CD4-positive, alpha-beta T cell treated with Interleukin-17A for 1 hour (primary cell): ENCODE measurements around the gene C16orf96.
A peak's percentile ranks its signal among the peaks of the same experiment; 100 is the strongest.

Experiments used
- DNase-seq: peaks from one replicate; pipeline ENCODE4 v3.0.0-alpha.2; 2020

C16orf96 gene

DNA sequence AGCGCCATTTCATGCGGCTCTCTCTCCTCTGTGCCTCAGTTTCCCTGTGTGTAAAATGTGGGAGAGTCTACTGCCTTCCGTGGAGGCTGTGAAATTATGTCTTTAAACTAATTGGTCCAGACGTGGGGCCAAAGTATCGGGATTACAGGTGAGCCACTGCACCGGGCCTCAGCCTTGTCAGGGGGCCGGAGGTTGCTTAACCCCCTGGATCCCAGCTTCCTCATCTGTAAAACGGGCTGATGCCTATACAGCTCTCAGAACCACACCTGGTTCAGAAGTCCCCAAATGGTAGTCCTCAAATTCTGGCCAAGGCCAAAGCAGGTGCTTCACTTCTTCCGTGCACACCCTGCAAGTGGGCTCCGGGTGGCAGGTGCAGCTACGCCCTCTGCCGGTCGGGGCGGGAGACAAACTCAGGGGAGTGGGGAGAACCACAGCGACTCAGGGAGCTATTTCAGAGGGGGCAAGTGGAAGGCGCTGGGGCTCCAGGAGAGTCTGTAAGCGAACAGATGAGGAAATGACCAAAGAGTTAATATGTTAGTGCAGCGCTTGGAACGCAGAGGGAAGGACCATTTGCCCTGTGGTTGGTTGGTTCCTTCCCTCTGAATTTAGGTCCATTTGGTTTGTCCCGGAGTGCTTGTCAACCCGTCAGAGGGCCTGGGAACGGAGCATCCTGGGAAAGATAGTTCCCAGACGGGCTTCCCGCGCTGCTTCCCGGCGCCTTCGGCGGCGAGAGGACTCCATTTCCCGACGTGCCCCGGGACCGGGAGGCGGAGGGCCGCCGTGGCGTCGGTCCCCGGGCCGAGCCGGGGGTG lies 68.1 kb downstream of the C16orf96 start, which contains the start of gene MGRN1:
MGRN1 (plus strand) TSS at position 812 of the 812 bp plus-strand sequence. CDS start 135 bp downstream, outside the sequence.
- DNase-seq: peak; percentile 96

DNA sequence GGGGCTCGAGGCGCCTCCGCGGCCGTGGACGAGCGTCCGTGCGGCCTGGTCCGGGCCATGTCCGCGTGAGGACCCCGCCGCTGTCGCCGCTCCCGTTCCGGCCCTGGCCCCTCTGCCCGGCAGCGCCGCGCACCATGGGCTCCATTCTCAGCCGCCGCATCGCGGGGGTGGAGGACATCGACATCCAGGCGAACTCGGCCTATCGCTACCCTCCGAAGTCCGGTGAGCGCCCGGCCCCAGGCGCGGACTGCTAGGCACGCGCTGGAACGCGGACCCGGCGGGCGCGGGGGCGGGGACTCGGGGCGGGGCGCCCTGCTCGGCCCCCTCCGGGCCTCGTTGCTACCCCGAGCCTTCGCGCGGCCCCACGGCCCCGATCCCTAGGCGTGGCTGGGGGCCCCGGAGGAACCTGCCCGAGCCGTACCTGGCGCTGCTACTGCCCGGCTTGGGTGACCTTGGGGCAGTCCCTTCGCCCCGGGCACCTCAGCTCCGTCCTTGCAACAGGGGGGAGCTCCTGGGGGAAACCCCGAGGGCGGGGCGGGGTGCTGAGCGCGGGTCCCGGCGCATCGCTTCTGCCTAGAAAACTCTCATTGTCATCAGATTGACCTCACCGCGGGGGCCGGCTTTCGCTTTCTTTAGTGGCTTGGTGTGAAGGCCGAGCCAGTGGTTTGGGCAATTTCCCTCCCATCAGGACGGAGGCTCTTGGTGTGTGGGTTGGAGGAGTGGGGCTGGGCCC lies 68.9 kb downstream of the C16orf96 start:
- DNase-seq: peak; percentile 83

DNA sequence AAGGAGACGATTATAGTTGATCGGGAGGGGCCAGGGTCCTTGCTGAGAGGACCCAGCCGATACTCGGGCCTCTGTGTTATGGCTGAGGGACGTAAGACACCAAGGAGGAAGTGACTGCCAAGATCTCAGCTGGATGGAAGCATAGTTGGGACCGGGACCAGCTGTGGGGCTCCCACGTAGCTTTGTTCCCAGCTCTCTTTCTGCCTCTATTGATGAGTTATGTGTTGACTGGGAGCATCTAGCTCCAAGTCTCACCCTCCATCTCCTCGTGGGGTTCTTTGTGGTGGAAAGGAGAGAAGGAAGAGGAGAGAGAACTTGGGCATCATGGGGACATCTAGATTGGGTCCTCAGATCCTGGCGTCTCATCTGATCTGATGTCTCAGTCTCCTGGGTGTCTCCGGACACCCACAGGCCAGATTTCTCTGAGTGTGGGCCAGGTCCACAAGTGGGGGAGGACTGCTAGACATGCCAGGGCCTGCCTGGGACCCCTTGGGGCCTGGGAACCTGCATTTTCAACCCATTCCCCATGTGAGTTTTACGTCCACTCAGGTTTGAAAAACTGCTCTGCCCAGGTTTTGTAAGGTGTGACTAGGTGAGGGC lies 69.5 kb downstream of the C16orf96 start:
- no peak for DNase-seq

DNA sequence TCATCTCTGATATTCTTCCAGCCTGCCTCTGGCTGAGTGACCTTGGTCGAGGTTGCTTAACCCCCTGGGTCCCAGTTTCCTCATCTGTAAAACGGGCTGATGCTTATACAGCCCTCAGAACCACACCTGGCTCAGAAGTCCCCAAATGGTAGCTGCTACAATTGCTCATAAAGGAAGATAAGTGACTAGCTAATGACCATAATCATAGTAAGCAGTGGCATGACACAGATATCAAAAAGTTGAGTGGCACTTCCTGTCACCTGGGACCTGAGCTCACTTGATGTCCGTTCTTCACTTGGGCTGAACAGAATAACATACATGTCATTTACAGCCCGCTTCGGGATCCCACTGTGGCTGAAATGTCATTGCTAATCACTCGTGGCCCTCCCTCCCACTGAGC lies 70.3 kb downstream of the C16orf96 start:
- no peak for DNase-seq

DNA sequence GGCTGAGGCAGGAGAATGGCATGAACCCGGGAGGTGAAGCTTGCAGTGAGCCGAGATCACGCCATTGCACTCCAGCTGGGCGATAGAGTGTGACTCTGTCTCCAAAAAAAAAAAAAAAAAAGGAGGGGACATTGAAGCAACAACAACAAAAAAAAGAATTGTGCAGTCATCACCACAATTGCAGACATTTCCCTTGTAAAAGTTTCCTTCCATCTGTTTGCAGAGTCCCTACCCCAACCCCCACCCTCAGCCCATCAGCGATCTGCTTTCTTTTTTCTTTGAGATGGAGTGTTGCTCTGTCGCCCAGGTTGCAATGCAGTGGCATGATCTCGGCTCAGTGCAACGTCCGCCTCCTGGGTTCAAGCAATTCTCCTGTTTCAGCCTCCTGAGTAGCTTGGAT lies 72.1 kb downstream of the C16orf96 start:
- DNase-seq: no peak

DNA sequence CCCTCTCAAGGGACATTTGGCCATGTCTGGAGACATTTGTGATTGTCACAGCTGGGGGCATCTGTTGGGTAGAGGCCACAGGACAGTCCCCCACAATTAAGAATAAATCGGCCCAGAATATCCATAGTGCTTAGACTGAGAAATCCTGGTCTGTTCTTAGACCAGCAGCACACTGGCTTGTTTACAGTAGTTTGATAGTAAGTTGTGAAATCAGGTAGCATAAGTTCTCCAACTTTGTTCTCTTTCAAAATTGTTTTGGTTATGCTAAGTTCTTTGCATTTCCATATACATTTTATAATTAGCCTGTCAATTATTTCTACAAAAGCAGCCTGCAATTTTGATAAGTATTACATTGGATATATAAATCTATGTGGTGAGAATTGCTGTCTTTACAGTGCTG lies 75.3 kb downstream of the C16orf96 start:
- no peak for DNase-seq

DNA sequence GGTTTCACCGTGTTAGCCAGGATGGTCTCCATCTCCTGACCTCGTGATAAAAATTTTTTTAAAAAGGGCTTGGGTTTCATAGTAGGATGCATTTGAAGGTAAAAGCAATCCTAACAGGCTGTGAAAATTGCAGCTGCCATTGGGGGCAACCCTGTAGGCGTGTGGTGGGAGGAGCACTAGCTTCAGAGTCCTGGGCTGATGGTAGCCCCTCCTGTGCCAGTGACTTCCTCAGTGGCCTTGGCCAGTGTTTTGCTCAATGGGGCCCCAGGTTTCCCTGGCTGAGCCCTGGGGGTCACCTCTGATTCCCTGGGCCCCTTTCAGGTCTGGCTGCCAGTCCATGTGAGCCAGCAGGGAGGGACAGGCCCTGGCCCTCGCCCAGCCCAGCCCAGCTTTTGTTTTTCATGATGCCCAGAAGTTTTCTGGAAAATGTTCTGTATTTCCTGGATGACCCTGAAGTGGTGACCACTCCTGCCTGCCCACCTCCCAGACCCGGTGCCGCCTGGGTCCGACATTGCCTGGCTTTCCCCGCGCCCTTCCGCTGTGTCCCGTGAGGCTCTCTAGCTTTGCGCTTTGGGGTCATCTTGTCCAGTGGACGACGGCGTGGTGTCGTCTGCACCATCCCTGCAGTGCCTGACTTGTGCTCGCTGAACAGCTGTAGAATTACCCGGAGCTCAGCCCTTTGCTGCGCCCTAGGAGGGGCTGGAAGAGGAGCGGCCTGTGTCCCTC lies 77.9 kb downstream of the C16orf96 start:
- DNase-seq: no peak

DNA sequence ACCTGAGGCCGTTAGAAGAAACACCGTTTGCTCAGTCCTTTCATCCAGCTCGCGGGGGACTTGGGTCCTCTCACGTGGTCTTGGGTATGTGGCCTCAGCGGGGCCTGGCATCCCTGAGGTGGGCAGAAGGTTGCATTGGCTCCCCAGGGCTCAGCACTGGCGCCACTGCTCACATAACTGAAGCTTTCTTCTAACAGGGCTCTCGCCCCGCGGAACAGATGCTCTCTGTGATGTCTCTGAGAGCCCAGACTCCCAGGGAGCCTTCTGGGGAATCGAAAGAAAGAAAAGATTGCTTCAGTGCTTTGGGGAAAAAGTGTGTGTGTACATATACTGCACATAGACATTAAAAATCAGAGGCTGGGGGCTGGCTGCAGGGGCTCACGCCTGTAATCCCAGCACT lies 78.6 kb downstream of the C16orf96 start:
- no peak for DNase-seq

DNA sequence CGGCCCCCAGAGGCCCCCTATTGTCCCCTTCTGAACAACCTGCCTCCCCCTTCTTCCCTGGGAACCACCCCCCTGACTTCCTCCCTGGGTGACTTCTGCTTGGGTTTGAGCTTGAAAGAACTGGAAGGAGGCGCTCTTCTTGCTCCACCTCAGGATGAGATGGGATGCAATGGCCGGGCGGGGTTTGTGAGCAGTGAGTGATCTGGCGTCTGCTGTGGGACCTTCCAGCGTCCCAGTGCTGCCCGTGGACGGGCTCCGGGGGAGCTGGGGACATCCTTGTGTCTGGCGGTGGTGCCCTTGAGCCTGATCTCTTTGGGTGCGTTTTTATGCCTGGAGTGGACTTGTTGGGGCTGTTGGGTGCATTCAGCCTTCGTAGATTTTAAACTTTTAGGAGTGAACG lies 80.1 kb downstream of the C16orf96 start:
- no peak for DNase-seq

DNA sequence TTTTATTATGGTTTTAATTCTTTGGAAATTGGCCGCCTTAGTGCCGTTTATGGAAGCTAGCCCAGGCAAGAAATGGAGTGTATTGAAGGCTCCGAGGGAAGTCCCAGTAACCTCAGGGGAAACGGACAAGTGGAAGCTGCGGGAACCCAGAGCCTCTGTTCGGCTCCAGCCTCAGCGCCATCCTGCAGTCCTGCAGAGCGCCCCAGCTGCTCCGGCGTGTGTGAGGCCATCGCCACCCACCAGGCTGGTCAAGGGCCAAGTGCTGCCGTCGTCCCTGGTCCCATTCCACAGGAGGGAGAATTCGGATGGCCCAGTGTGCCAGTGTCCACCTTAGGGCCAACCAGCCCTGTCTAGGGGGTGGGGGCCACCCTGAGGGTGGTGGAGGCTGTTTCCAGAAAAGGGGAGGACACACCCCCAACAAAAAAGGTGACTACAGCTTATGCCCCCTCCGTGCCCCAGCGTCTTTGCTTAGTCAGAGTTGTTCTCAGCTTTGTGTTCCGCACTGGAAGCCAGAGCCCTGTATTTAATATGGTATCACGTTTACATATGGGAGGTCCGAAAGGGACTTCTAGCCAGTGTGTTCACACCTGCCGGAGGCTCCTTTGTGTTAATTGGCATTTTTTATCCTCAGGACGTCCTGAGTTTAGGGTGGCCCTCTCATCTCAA lies 81.5 kb downstream of the C16orf96 start:
- DNase-seq: no peak

DNA sequence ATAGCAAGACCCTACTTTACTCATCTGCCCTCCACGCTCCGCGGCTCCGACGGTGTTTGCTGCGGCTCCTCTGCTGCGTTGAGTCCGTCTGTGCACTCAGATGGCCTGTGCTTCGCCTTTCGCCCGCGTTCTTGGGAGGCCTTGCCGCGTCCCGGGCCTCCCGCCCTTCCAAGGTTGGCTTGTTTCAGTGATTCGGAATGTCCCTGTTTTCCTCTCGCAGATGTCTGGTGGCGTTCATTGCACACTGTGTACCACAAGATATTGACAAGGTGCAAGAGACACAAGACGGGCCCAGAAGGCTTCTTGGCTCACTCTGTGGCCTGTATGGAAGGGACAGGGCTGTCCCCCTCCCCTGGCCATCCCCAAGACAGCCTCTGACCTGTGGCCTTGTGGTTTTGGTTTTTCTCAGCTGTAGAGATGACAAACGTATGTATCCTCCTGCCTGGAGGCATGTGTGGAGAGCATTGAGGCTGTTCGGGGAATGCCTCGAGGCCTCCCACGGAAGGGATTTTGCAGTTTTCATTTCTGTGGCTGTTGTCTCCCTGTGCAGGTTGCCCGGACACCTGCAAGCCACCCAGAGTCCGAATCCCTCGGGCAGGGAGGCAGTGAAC lies 83.9 kb downstream of the C16orf96 start:
- DNase-seq: no peak

DNA sequence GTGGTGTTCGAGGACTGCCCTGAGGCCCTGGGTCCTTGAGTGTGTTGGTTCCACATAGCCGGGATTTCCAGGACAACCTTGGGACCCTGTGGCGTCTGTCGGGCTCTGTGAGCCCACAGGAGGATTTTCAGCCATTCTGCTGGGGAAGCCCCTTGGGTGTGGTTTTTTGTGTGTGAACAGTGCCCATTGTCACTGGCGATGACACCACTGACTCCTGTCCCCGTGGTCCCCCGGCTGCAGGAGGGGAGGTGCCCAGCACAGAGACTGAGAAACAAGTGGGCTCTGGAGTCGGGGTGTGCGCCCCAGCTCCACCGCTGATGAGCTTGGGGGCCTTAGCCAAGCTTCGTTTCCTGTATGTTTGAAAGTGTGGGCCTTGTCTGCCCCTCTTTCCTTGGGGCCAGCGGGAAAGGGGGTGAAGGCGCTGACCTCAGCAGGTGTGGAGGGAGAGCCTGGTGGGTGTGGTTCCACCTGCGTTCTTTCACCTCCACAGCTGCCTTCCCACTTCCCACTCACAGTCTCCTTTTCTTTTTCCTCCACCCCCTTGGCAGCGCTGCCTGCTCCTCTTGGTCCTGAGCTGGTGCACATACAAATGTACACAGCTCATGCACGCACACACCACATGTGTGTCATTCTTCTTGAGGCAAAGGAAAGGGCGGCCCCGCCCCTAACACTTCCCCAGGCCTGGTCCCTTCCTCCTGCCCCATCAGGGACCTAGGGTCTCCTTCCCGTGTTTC lies 84.6 kb downstream of the C16orf96 start:
- DNase-seq: no peak

DNA sequence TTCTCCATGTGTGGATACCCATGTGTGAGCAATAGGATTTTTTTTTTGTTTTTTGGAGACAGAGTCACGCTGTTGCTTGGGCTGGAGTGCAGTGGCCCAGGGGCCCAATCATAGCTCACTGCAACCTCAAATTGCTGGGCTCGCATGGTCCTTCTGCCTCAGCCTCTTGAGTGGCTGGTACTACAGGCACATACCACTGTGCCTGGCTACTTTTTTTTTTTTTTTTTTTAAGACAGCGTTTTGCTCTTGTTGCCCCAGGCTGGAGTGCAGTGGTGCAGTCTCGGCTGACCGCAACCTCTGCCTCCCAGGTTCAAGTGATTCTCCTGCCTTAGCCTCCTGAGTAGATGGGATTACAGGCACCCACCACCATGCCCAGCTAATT lies 85.2 kb downstream of the C16orf96 start:
- DNase-seq: no peak

DNA sequence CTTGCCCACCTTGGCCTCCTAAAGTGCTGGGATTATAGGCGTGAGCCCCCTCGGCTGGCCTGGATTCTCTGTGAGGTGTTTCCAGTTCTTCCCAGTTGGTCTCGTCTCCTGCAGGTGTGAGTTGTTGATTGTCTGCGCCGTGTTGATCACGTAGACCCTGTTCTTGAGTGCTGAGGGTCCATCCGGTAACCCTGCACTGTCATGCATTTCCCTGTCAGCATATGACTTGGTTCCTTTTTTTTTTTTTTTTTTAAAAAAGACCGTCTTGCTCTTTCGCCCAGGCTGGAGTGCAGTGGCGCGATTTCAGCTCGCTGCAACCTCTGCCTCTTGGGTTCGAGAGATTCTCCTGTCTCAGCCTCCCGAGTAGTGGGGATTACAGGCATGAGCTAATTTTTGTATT lies 85.8 kb downstream of the C16orf96 start:
- no peak for DNase-seq

DNA sequence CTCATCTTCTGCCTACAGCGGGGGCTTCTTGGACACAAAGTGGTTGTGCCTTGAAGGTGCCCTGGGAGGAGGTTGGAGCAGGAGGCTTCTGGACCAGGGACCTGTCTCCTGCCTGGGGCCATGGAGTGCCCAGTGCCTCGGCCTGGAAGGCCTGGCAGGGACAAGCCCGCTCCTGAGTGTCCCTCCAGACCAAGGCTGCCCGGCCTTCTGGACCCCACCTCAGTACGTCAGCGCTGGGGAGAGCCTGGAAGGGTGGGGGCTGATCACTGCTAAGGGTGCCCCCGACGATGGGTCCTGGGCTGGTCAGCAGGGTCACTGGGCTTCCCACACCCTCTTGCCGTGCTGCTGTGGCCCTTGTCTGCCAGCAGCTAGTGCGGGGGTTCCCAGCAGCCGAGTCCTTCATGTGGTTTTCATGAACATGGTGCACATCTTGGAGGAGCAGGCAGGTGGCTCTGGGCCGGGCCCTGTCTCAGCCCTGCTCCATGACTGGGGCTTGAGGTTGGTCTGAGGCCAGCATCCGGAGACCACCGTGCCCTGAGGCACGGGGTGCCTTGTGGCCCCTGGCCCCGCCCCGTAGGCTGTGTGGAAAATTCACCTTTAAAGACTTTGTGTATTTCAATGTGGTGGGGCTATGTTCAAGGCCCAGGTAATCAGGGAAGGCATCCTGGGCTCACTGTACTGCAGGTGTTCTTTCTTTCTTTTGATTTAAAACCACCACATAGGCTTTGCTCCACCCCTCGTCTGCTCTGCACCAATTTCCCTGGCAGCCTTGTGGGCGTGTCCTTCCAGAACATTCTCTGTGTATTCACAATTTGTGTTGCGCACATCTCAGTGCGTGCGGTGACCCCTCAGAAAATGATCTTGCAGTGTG lies 90.9 kb downstream of the C16orf96 start:
- DNase-seq: no peak

DNA sequence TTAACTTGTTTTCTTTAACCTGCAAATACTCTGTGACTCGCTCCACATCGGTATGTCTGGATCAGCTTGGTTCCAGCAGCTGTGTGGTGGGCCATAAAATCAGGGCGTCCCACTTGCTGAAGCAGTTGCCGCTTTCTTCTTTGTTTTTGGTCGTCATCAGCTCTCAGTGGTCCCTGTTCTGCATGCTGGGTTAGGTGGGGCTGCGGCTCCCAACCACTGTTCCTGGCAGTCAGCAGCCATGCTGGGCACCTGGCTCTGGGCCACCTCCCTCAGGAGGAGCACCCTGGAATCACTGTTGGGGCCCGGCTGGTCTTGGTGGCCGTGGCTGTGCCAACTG lies 91.5 kb downstream of the C16orf96 start:
- no peak for DNase-seq

DNA sequence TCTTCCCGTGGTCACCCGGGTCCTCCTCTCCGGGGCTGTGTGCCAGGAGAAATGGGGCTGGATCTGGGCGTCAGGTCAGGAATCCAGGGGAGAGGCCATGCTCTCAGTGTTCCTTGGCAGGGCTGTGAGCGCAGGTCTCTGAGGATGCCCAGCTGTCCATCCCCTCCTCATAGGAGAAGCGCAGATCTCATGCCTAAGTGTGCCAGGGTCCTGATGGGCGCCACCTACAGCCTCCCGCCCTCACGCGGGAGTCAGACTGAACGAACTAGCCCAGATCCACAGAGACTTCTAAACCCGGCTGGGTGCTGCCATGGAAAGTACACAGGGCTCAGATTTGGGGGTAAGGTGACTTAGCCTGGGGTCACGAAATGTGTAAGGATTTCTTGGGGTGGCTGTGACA lies 92.8 kb downstream of the C16orf96 start:
- DNase-seq: no peak

DNA sequence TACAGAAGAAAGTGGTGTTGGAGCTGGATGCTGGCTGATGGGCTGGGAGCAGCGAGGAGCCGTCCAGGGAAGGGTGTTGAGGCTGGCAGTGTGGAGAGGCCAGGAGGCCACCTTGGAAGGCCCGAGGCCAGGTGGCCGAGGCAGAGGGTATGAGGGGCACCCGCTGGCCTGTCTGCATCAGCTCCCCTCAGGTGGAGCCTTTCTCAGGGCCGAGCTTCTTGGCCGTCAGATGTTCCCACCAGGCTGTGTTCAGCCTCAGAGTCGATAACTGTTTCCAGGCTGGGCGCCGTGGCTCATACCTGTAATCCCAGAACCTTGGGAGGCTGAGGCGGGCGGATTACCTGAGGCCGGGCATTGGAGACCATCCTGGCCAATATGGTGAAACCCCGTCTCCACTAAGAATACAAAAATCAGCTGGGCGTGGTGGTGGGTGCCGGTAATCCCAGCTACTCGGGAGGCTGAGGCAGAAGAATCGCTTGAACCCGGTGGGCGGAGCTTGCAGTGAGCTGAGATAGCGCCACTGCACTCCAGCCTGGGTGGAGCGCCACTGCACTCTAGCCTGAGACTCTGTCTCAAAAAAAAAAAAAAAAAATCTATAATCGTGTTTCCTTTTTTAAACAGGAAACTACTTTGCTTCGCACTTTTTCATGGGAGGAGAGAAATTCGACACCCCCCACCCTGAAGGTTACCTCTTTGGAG lies 93.8 kb downstream of the C16orf96 start:
- no peak for DNase-seq
